A549 (cell line): ENCODE results near the gene TTYH3. TPM values are rescaled to one million over a fixed set of nuclear protein-coding genes. Genes with fewer than 3 reads are reported as not detected.

Source experiments
- ATAC-seq, 2 experiments: fragments of 200-7000 bp in 1 of 2; fragments of >200 bp in 1 of 2; cut with Nextera tagmentation in 1 of 2; cut with Tn5 transposase in 1 of 2; 3 replicates each; pipeline versions ENCODE4 v1.8.0 to v1.9.1; 2018 to 2020; ENCODE audit warnings: mild to moderate bottlenecking in 1 of 2, moderate library complexity in 1 of 2
- CTCF ChIA-PET: fragments of 300-600 bp; sonication (Branson Sonifier 250); formaldehyde crosslinking; extraction: SDS; loops from one replicate; lab custom pipeline; 2021; ENCODE audit warnings: antibody characterized with exemption, inconsistent platforms; lab: Yijun Ruan, JAX
- POLR2A ChIA-PET: fragments of 350-600 bp; formaldehyde crosslinking; extraction: SDS; loops from one replicate; lab custom pipeline; 2021; ENCODE audit warnings: antibody characterized with exemption, inconsistent platforms; lab: Yijun Ruan, JAX
- DNase-seq, 2 experiments: peaks; one replicate each; pipeline versions ENCODE4 v3.0.0 to v3.0.0-alpha.2; 2011 to 2016; ENCODE audit warnings: low read depth in 1 of 2, low spot score in 1 of 2
- FAIRE-seq: peaks from 2 replicates; lab custom pipeline; 2011; peaks lifted over from hg19 to GRCh38; lab: Jason Lieb, UNC
- H3K27ac ChIP-seq, 2 experiments: fragments of >200 bp; sonication (Bioruptor Twin); formaldehyde crosslinking; 3 replicates each; pipeline ENCODE4 v1.5.1; 2016 to 2017
- H3K4me1 ChIP-seq: fragments of >200 bp; sonication (Bioruptor Twin); formaldehyde crosslinking; 3 replicates; pipeline ENCODE4 v1.6.1; 2016
- H3K4me2 ChIP-seq: fragments of >200 bp; sonication (Bioruptor Twin); formaldehyde crosslinking; 3 replicates; pipeline ENCODE4 v1.6.1; 2016
- H3K4me3 ChIP-seq: fragments of >200 bp; sonication (Bioruptor Twin); formaldehyde crosslinking; 3 replicates; pipeline ENCODE4 v1.5.1; 2016
- H3K9me3 ChIP-seq: fragments of >200 bp; sonication (Bioruptor Twin); formaldehyde crosslinking; 3 replicates; pipeline ENCODE4 v1.6.1; 2016
- CBX2 ChIP-seq: fragments of 200-600 bp; sonication (generic); IDR thresholded peaks from 2 replicates; pipeline ENCODE4 v1.6.1; 2016; ENCODE audit warnings: low read depth, mild to moderate bottlenecking, borderline replicate concordance
- CBX8 ChIP-seq: fragments of 200-600 bp; sonication (generic); IDR thresholded peaks from 2 replicates; pipeline ENCODE4 v1.6.1; 2016
- CHD2 ChIP-seq: fragments of 150-350 bp; IDR thresholded peaks from 2 replicates; pipeline ENCODE4 v1.6.1; 2014; ENCODE audit warnings: low read length; ENCODE audit not compliant: partially characterized antibody
- HDAC2 ChIP-seq: fragments of 200-600 bp; sonication (generic); IDR thresholded peaks from 2 replicates; pipeline ENCODE4 v1.6.1; 2016
- HEYL ChIP-seq: fragments of 250-450 bp; sonication (Bioruptor Pico); IDR thresholded peaks from 2 replicates; pipeline ENCODE4 v1.8.0; 2021; ENCODE audit warnings: mild to moderate bottlenecking, moderate library complexity
- HOXB13 ChIP-seq: fragments of 250-450 bp; sonication (Bioruptor Pico); IDR thresholded peaks from 2 replicates; pipeline ENCODE4 v1.5.0; 2020; ENCODE audit warnings: low read depth, mild to moderate bottlenecking, moderate library complexity
- JUN ChIP-seq, 2 experiments: fragments of >200 bp; sonication (Bioruptor Twin); formaldehyde crosslinking; IDR thresholded peaks; 2 replicates in 1 of 2; 3 replicates in 1 of 2; pipeline ENCODE4 v1.6.1; 2016 to 2017
- JUNB ChIP-seq: fragments of >200 bp; sonication (Bioruptor Twin); formaldehyde crosslinking; IDR thresholded peaks from 2 replicates; pipeline ENCODE4 v1.6.1; 2016
- MAFK ChIP-seq: fragments of 450-650 bp; IDR thresholded peaks from 2 replicates; pipeline ENCODE4 v1.6.1; 2014; ENCODE audit not compliant: partially characterized antibody
- MAZ ChIP-seq: fragments of 150-350 bp; IDR thresholded peaks from 2 replicates; pipeline ENCODE4 v1.6.1; 2014; ENCODE audit warnings: antibody characterized with exemption, low read depth, low read length, borderline replicate concordance
- NFE2L2 ChIP-seq: fragments of 150-350 bp; conservative IDR thresholded peaks from 2 replicates; pipeline ENCODE4 v1.6.1; 2014; ENCODE audit warnings: low read length
- PHF8 ChIP-seq: fragments of 200-600 bp; sonication (generic); IDR thresholded peaks from 2 replicates; pipeline ENCODE4 v1.6.1; 2016; ENCODE audit warnings: low read depth, mild to moderate bottlenecking, antibody characterized with exemption, moderate library complexity, borderline replicate concordance
- POLR2A ChIP-seq: IDR thresholded peaks from 2 replicates; pipeline ENCODE4 v1.6.1; 2012; ENCODE audit warnings: mild to moderate bottlenecking, low read length
- RAD21 ChIP-seq, 2 experiments: fragments of >200 bp in 1 of 2; sonication (Bioruptor Twin) in 1 of 2; formaldehyde crosslinking in 1 of 2; IDR thresholded peaks in 1 of 2; conservative IDR thresholded peaks in 1 of 2; 2 replicates in 1 of 2; 3 replicates in 1 of 2; pipeline ENCODE4 v1.6.1; 2012 to 2018; ENCODE audit warnings: inconsistent platforms in 1 of 2
- RFX5 ChIP-seq: fragments of 450-650 bp; IDR thresholded peaks from 2 replicates; pipeline ENCODE4 v1.7.1; 2014; ENCODE audit warnings: antibody characterized with exemption, mild to moderate bottlenecking, moderate library complexity
- RNF2 ChIP-seq: fragments of 200-600 bp; sonication (generic); IDR thresholded peaks from 2 replicates; pipeline ENCODE4 v1.6.1; 2016; ENCODE audit warnings: low read depth, mild to moderate bottlenecking, antibody characterized with exemption, moderate library complexity, borderline replicate concordance
- SMC3 ChIP-seq: fragments of >200 bp; sonication (Bioruptor Twin); formaldehyde crosslinking; IDR thresholded peaks from 3 replicates; pipeline ENCODE4 v1.6.1; 2018; ENCODE audit warnings: inconsistent platforms
- TFCP2L1 ChIP-seq: fragments of 250-450 bp; sonication (Bioruptor Pico); IDR thresholded peaks from 2 replicates; pipeline ENCODE4 v1.5.0; 2021; ENCODE audit warnings: mild to moderate bottlenecking
- TP53 ChIP-seq: fragments of 250-450 bp; sonication (Bioruptor Pico); IDR thresholded peaks from 2 replicates; pipeline ENCODE4 v1.5.0; 2021; ENCODE audit warnings: mild to moderate bottlenecking, moderate library complexity
- ZSCAN20 ChIP-seq: fragments of 250-450 bp; sonication (Bioruptor Pico); IDR thresholded peaks from 2 replicates; pipeline ENCODE4 v1.8.0; 2022; ENCODE audit warnings: mild to moderate bottlenecking, moderate library complexity
- WGBS: methylation state at CpG from one replicate; pipeline ENCODE4 v1.1.6; 2017; ENCODE audit errors: missing lambda C conversion rate; 5-methylcytosine and 5-hydroxymethylcytosine counted together
- polyA plus RNA-seq, 4 experiments: library from polyadenylated mRNA; depleted of rRNA in 3 of 4; stranded (reverse); fragments of >200 nt; fragmentation: RNase III in 1 of 4; extraction: RNeasy Plus Mini Kit Qiagen cat#74134 plus additional on column Dnase treatment in 1 of 4; gene quantifications; 2 replicates in 3 of 4; 3 replicates in 1 of 4; pipeline ENCODE4 v1.2.3, GENCODE V29; 2011 to 2017
- TF ChIP-seq, protein P1 (sequence below): fragments of >200 bp; sonication (Bioruptor Twin); formaldehyde crosslinking; IDR thresholded peaks from 2 replicates; pipeline ENCODE4 v1.6.1; 2016
- TF ChIP-seq, protein P2 (sequence below): fragments of >200 bp; sonication (Bioruptor Twin); formaldehyde crosslinking; IDR thresholded peaks from 3 replicates; pipeline ENCODE4 v1.5.1; 2016
- TF ChIP-seq, protein P3 (sequence below): fragments of 150-350 bp; IDR thresholded peaks from 2 replicates; pipeline ENCODE4 v1.6.1; 2014; ENCODE audit warnings: low read depth, mild to moderate bottlenecking, low read length
- TF ChIP-seq, protein P4 (sequence below): IDR thresholded peaks from 2 replicates; pipeline ENCODE4 v1.6.1; 2012
- TF ChIP-seq, protein P5 (sequence below): fragments of 250-450 bp; sonication (Bioruptor Pico); IDR thresholded peaks from 2 replicates; pipeline ENCODE4 v1.5.0; 2020; ENCODE audit warnings: low read depth, mild to moderate bottlenecking, moderate library complexity

TTYH3 gene
- polyA plus RNA-seq, 2 of the 4 experiments (the other 2 are of a cell fraction): 11.3 to 43.6 TPM

DNA sequence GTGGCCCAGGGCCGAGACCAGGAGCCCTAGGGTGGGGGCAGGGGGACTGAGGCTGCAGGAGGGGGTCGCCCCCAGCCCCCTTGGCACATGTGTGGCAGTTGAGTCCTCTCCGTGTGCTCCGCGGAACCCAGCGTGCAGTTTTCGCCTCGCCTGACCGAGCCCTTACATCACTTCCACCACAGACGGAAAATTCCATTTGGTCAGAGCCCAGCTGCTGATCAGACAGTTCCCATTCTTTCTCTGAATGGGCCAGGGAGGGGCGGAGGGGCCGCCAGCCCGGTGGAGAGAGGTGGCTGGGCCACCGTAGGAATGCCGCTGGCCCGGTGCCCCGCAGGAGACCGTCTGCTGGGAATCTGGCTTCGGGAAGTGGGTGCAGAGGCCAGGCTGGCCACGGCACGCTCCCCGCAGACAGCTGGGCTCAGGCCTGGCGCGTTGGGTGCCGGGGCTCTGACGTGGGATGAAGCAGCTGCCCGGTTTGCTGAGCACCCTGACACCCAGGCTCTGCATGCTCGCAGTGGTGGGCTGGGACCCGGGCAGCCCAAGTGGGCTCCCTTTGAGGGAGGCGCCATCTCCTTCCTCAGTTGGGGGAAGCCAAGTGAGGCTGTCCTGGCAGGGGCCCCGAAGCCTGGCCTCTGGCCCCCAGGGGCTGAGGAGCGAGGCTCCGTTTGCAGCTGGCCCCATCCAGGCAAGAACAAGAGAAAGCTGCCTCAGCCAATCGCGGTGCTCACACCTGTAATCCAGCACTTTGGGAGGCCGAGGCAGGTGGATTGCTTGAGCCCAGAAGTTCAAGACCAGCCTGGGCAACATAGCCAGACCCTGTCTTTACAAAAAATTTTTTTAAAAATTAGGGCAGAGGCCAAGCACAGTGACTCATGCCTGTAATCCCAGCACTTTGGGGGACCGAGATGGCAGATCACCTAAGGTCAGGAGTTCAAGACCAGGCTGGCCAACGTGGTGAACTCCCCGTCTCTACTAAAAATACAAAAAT is 9.9 kb downstream of the TTYH3 start:
- FAIRE-seq (no peak), ATAC-seq (peak in 1 of 2 experiments; percentile 5; a peak in 2 of 6 replicates)
- CTCF ChIA-PET: interaction anchor here (0.7 to 4.0 kb wide), 4 partner anchors 19 to 39 kb away, joined by 3 to 13 read pairs (median 4); no protein-coding TSS in a partner anchor
- WGBS: 85% methylated on average over 30 of the region's 39 CpGs
- Histone ChIP-seq H3K4me1 (peaks cover 32% of the 10 kb centered on the region), H3K4me2 (no peak overlapping the region), H3K4me3 (no peak overlapping the region)
- POLR2A ChIA-PET: no interaction called here
- TF ChIP-seq HOXB13 (CRISPR knock-in tag) (no peak), MAFK (no peak), HEYL (no peak), NFE2L2 (no peak), HDAC2 (no peak), SMC3 (no peak), JUNB (no peak), MAZ (no peak), CBX2 (no peak), ZSCAN20 (no peak), RNF2 (no peak), PHF8 (no peak)
- TF ChIP-seq, protein P1, sequence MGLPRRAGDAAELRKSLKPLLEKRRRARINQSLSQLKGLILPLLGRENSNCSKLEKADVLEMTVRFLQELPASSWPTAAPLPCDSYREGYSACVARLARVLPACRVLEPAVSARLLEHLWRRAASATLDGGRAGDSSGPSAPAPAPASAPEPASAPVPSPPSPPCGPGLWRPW: no peak
- TF ChIP-seq, protein P2, sequence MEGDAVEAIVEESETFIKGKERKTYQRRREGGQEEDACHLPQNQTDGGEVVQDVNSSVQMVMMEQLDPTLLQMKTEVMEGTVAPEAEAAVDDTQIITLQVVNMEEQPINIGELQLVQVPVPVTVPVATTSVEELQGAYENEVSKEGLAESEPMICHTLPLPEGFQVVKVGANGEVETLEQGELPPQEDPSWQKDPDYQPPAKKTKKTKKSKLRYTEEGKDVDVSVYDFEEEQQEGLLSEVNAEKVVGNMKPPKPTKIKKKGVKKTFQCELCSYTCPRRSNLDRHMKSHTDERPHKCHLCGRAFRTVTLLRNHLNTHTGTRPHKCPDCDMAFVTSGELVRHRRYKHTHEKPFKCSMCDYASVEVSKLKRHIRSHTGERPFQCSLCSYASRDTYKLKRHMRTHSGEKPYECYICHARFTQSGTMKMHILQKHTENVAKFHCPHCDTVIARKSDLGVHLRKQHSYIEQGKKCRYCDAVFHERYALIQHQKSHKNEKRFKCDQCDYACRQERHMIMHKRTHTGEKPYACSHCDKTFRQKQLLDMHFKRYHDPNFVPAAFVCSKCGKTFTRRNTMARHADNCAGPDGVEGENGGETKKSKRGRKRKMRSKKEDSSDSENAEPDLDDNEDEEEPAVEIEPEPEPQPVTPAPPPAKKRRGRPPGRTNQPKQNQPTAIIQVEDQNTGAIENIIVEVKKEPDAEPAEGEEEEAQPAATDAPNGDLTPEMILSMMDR: no peak
- TF ChIP-seq, all 56 proteins: peak for 0
- DNase-seq: no peak
- H3K27ac ChIP-seq: peak overlapping the region in 1 of 2 experiments; percentile 65; a peak in 2 of 6 replicates
- H3K9me3 ChIP-seq: no peaks in the 10 kb centered on the region

DNA sequence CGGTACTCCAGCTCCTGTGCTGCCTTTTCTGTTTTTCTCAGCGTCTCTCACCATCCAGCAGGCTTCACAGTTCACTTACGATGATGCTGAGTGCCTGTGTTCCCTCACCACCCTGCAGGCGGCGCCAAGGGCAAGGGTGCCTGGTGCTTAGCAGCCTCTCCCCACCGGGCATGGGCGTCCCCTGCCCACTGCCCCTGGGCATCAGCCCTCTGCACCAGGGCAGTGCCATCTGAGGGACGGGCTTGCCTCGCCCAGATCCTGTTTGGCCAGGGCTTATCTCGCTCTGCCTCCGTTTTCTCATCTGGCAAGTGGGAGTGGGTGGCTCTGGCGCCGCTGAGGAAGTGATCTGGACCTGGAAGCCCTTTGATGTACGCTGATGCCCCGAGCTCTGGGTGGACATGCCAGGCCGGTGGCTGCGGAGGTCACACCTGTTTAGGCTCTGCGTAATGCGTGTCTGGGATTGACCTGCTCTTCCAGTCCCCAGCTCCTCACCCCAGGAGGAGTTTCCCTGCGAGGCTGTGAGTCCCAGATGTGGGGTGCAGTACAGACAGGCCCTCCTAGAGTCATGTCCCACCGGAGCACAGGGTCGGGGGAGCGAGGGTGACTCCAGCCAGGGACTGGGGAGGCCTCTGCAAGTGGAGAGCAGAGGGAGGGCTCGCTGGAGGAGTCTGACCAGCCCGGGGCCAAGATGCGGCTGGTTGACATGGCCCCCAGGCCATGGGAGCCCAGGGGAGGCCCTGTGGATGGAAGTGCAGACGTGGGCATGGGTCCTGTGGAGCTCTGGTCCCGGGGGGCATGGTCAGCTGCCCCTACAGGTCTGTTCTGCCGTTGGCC is 11.8 kb downstream of the TTYH3 start:
- 79% methylated on average over 21 of the region's 29 CpGs for WGBS
- no peak overlapping the region for H3K27ac ChIP-seq

DNA sequence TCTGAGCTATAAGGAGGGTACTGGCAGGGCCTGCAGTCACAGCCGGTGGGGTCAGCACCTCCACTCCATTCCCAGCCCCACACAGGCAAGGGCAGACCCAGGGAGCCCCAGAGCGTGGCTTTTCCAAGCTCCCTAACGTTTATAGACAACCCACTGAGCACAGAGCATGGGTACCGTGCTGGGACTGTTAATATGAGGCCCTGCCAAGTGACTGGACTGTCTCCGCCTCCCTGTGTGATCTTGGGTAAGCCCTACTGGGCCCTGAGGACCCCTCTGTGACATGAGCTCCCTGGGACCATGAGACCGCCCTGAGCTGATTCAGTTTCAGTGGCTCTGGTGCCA is 12.4 kb downstream of the TTYH3 start:
- no peaks in the 10 kb centered on the region for H3K9me3 ChIP-seq
- FAIRE-seq (no peak), ATAC-seq (no peak), DNase-seq (no peak)
- POLR2A ChIA-PET: no interaction called here
- no peak overlapping the region for H3K27ac ChIP-seq
- CTCF ChIA-PET: interaction anchor here (0.5 to 4.0 kb wide), 10 partner anchors 14 to 247 kb away, joined by 3 to 13 read pairs (median 3); no protein-coding TSS in a partner anchor
- TF ChIP-seq, protein P3, sequence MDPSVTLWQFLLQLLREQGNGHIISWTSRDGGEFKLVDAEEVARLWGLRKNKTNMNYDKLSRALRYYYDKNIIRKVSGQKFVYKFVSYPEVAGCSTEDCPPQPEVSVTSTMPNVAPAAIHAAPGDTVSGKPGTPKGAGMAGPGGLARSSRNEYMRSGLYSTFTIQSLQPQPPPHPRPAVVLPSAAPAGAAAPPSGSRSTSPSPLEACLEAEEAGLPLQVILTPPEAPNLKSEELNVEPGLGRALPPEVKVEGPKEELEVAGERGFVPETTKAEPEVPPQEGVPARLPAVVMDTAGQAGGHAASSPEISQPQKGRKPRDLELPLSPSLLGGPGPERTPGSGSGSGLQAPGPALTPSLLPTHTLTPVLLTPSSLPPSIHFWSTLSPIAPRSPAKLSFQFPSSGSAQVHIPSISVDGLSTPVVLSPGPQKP: no peak
- TF ChIP-seq RFX5 (no peak), TP53 (CRISPR knock-in tag) (no peak), JUN (IDR thresholded peaks at IDR 0.05) (no peak), TFCP2L1 (CRISPR knock-in tag) (no peak), POLR2A (no peak), CHD2 (no peak)
- TF ChIP-seq, protein P4, sequence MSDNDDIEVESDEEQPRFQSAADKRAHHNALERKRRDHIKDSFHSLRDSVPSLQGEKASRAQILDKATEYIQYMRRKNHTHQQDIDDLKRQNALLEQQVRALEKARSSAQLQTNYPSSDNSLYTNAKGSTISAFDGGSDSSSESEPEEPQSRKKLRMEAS: no peak
- TF ChIP-seq, protein P5, sequence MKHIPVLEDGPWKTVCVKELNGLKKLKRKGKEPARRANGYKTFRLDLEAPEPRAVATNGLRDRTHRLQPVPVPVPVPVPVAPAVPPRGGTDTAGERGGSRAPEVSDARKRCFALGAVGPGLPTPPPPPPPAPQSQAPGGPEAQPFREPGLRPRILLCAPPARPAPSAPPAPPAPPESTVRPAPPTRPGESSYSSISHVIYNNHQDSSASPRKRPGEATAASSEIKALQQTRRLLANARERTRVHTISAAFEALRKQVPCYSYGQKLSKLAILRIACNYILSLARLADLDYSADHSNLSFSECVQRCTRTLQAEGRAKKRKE: no peak
- peaks cover 24% of the 10 kb centered on the region for H3K4me1 ChIP-seq
- H3K4me3 ChIP-seq: no peak overlapping the region
- no peak overlapping the region for H3K4me2 ChIP-seq
- WGBS: 70% methylated on average over 6 of the region's 6 CpGs

More for the DNA sequence above, 11.8 kb downstream of the TTYH3 start:
- FAIRE-seq: no peak
- CTCF ChIA-PET: interaction anchor here (0.8 to 4.0 kb wide), 9 partner anchors 11 to 174 kb away, joined by 3 to 13 read pairs (median 5); no protein-coding TSS in a partner anchor
- no peak for DNase-seq
- Histone ChIP-seq H3K9me3 (no peaks in the 10 kb centered on the region), H3K4me3 (no peak overlapping the region), H3K4me2 (no peak overlapping the region), H3K4me1 (peaks cover 24% of the 10 kb centered on the region)
- POLR2A ChIA-PET: no interaction called here
- ATAC-seq: peak in 1 of 2 experiments; percentile 68; a peak in 3 of 6 replicates
- TF ChIP-seq CBX8 (no peak), RNF2 (no peak), RAD21 (conservative IDR thresholded peaks at IDR 0.05 in 1 of 2, IDR thresholded peaks at IDR 0.05 in 1 of 2) (0 out of 5 replicates have a peak, but pooled peaks of 1 of the 2 experiments have one; percentile 13)
